ENCODE data around the gene HOXC4. TPM values are rescaled to one million over a fixed set of nuclear protein-coding genes. Genes with fewer than 3 reads are reported as not detected.

Gene HOXC4
- polyA plus RNA-seq, 4 donors, result 0.54 to 8.2 (median 1.1) TPM; not detected in 1

DNA sequence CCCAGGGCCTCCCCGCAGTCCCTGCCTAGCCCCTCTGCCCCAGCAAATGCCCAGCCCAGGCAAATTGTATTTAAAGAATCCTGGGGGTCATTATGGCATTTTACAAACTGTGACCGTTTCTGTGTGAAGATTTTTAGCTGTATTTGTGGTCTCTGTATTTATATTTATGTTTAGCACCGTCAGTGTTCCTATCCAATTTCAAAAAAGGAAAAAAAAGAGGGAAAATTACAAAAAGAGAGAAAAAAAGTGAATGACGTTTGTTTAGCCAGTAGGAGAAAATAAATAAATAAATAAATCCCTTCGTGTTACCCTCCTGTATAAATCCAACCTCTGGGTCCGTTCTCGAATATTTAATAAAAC, 23.2 kb upstream of the HOXC4 start:
- H3K27ac ChIP-seq (ENCODE audit: low read depth in 1 of 3, low read length in 2 of 3), result peak overlapping the region in 1 of 3 donors; percentile 58
- WGBS, 3 donors, result 48 to 52% (median 50%) methylated on average over 7 of the region's 7 CpGs
- FAIRE-seq, result no peak
- no peak for DNase-seq
- peaks cover 17 to 98% (median 41%) of the 10 kb centered on the region in 3 donors for H3K27me3 ChIP-seq (ENCODE audit: control insufficient read depth in 3 of 3, insufficient read depth in 3 of 3, low read length in 3 of 3)
- peaks cover 0 to 56% (median 4%) of the 10 kb centered on the region in 3 donors for H3K4me1 ChIP-seq (ENCODE audit: control insufficient read depth in 3 of 3, insufficient read depth in 2 of 3, low read depth in 1 of 3, low read length in 2 of 3)
- H3K4me3 ChIP-seq (ENCODE audit: low read depth in 1 of 3, low read length in 3 of 3), result no peak overlapping the region
- H3K36me3 ChIP-seq (ENCODE audit: control insufficient read depth in 3 of 3, insufficient read depth in 2 of 3, low read depth in 1 of 3, low read length in 3 of 3), result peaks cover 0 to 17% (median 0%) of the 10 kb centered on the region in 3 donors
- no peaks in the 10 kb centered on the region for H3K9me3 ChIP-seq (ENCODE audit: control insufficient read depth in 2 of 2, insufficient read depth in 1 of 2, low read depth in 1 of 2, low read length in 1 of 2)

DNA sequence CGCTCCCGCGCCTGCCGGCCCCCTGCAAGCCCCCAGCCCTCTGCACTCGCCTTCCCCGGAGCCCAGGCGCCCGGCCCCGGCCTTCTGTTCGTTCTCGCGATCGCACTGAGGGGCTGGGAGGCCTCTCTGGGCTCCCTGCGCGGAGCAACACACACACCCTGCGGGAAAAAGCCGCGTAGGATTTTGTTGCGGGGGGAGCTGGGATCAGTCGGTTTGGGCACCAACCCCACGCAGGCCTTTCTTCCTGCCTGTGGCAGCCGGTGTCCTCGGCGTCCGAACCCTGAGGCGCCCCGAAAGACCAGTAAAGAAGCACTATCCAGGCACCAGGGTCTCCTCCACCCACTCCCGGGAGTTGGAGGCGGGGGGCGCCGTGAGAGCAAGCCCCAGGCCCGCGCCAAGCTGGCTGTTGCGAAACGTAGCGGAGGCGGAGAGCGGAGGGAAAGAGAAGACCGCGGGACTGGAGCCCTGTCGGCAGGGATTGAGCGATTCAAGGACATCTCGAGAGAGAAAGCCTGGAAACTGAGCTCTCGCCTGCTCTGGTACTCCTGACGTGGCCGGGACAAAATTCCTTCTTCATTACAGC, 22.7 kb upstream of the HOXC4 start:
- 38 to 64% (median 49%) methylated on average over 44 to 46 of the region's 46 CpGs for WGBS, 3 donors
- Histone ChIP-seq H3K27ac (ENCODE audit: low read depth in 1 of 3, low read length in 2 of 3) (peak overlapping the region in 2 of 3 donors; percentile 58 to 68), H3K9me3 (ENCODE audit: control insufficient read depth in 2 of 2, insufficient read depth in 1 of 2, low read depth in 1 of 2, low read length in 1 of 2) (no peaks in the 10 kb centered on the region), H3K4me1 (ENCODE audit: control insufficient read depth in 3 of 3, insufficient read depth in 2 of 3, low read depth in 1 of 3, low read length in 2 of 3) (peaks cover 0 to 51% (median 4%) of the 10 kb centered on the region in 3 donors), H3K36me3 (ENCODE audit: control insufficient read depth in 3 of 3, insufficient read depth in 2 of 3, low read depth in 1 of 3, low read length in 3 of 3) (peaks cover 0 to 19% (median 0%) of the 10 kb centered on the region in 3 donors), H3K27me3 (ENCODE audit: control insufficient read depth in 3 of 3, insufficient read depth in 3 of 3, low read length in 3 of 3) (peaks cover 19 to 98% (median 39%) of the 10 kb centered on the region in 3 donors), H3K4me3 (ENCODE audit: low read depth in 1 of 3, low read length in 3 of 3) (no peak overlapping the region)
- DNase-seq, result no peak
- FAIRE-seq, result no peak

DNA sequence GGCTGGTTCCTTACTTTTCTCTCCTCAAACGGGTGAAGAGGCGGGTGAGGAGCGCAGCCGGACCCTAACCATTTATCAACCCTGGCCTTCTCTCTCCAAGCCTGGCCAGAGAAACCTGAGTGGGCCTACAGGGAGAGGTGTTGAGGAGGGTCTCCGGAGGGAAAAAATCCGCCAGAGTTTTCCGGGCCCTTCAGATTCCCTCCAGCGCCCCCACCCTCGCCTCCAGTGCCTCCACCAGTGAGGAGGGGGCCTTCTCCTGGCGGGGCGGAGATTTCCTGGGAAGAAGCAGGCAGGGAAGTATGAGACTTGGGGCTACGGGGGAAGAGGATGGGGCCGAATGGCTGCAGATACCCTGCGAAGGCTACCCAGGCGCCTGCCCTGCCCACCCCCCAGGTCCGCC, 22.2 kb upstream of the HOXC4 start:
- FAIRE-seq, result no peak
- peaks cover 19 to 98% (median 36%) of the 10 kb centered on the region in 3 donors for H3K27me3 ChIP-seq (ENCODE audit: control insufficient read depth in 3 of 3, insufficient read depth in 3 of 3, low read length in 3 of 3)
- DNase-seq, result no peak
- H3K36me3 ChIP-seq (ENCODE audit: control insufficient read depth in 3 of 3, insufficient read depth in 2 of 3, low read depth in 1 of 3, low read length in 3 of 3), result peaks cover 0 to 19% (median 0%) of the 10 kb centered on the region in 3 donors
- no peaks in the 10 kb centered on the region for H3K9me3 ChIP-seq (ENCODE audit: control insufficient read depth in 2 of 2, insufficient read depth in 1 of 2, low read depth in 1 of 2, low read length in 1 of 2)
- H3K4me1 ChIP-seq (ENCODE audit: control insufficient read depth in 3 of 3, insufficient read depth in 2 of 3, low read depth in 1 of 3, low read length in 2 of 3), result peaks cover 0 to 46% (median 4%) of the 10 kb centered on the region in 3 donors
- WGBS, 3 donors, result 61 to 76% (median 63%) methylated on average over 16 of the region's 16 CpGs
- peak overlapping the region in 2 of 3 donors; percentile 58 to 66 for H3K27ac ChIP-seq (ENCODE audit: low read depth in 1 of 3, low read length in 2 of 3)
- no peak overlapping the region for H3K4me3 ChIP-seq (ENCODE audit: low read depth in 1 of 3, low read length in 3 of 3)

DNA sequence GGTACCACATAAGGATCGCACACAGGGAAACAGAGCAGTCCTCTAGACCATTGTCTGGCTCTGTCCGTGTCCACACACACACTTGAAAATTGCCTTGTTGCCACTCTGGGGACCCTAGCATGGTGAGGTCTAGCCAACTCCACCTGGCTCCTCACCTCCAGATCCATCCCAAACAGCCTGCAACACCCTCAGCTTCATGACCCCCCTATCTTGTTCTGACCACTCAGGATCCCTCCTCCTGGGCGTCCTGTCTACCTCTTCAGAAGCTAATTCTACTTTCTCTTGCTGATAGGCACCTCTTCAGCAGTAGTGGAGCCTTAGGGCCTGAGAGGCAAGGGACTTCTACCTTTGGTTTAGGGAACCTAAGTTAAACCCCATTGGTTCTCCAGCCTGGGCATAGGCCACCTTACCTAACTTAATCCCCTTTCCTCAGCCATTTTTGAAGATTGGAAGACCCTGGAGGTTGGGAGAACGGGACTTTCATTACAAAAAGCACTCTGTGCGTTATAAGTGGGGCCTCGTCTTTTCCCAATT, 21.5 kb upstream of the HOXC4 start:
- Histone ChIP-seq H3K9me3 (ENCODE audit: control insufficient read depth in 2 of 2, insufficient read depth in 1 of 2, low read depth in 1 of 2, low read length in 1 of 2) (no peaks in the 10 kb centered on the region), H3K4me1 (ENCODE audit: control insufficient read depth in 3 of 3, insufficient read depth in 2 of 3, low read depth in 1 of 3, low read length in 2 of 3) (peaks cover 0 to 39% (median 0%) of the 10 kb centered on the region in 3 donors), H3K36me3 (ENCODE audit: control insufficient read depth in 3 of 3, insufficient read depth in 2 of 3, low read depth in 1 of 3, low read length in 3 of 3) (peaks cover 0 to 22% (median 0%) of the 10 kb centered on the region in 3 donors), H3K27ac (ENCODE audit: low read depth in 1 of 3, low read length in 2 of 3) (no peak overlapping the region), H3K27me3 (ENCODE audit: control insufficient read depth in 3 of 3, insufficient read depth in 3 of 3, low read length in 3 of 3) (peaks cover 19 to 98% (median 34%) of the 10 kb centered on the region in 3 donors), H3K4me3 (ENCODE audit: low read depth in 1 of 3, low read length in 3 of 3) (no peak overlapping the region)
- FAIRE-seq (no peak), DNase-seq (no peak)
- 32 to 41% (median 35%) methylated on average over 6 of the region's 6 CpGs for WGBS, 3 donors

DNA sequence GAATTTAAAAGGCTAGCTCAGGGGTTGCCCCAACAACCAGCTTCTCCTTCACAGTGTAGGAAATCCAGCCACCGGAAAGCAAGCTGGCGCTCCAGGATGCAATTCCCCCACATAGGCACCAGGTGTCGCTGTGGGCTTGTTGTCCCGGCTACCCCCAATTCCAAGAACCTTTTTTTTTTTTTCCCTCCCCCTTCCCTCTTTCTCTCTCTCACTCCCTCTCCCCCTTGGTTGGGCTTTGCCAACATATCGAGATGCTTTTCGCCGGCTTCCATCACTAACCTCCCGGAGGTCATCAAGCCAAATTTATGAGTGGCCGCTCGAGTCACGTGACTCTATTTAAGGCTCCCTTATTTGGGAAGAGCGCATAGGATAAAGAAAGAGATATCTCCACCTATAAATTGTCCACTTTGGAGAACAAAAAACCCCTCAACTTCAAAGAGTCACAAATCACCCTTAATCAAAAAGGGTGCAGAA, 21.0 kb upstream of the HOXC4 start, which contains the start of gene HOXC5:
TSS of gene HOXC5 (plus strand) at position 424 of the 474 bp plus-strand sequence. CDS start 73 bp downstream, outside the sequence.
- Histone ChIP-seq H3K36me3 (ENCODE audit: control insufficient read depth in 3 of 3, insufficient read depth in 2 of 3, low read depth in 1 of 3, low read length in 3 of 3) (peaks cover 0 to 22% (median 0%) of the 10 kb centered on the region in 3 donors), H3K9me3 (ENCODE audit: control insufficient read depth in 2 of 2, insufficient read depth in 1 of 2, low read depth in 1 of 2, low read length in 1 of 2) (no peaks in the 10 kb centered on the region), H3K27me3 (ENCODE audit: control insufficient read depth in 3 of 3, insufficient read depth in 3 of 3, low read length in 3 of 3) (peaks cover 19 to 98% (median 32%) of the 10 kb centered on the region in 3 donors), H3K4me1 (ENCODE audit: control insufficient read depth in 3 of 3, insufficient read depth in 2 of 3, low read depth in 1 of 3, low read length in 2 of 3) (peaks cover 0 to 34% (median 0%) of the 10 kb centered on the region in 3 donors), H3K27ac (ENCODE audit: low read depth in 1 of 3, low read length in 2 of 3) (peak within 1 kb of the TSS in 2 of 3 donors; percentile 39 to 46), H3K4me3 (ENCODE audit: low read depth in 1 of 3, low read length in 3 of 3) (peak within 1 kb of the TSS in 2 of 3 donors; percentile 10 to 36)
- WGBS, 3 donors, result 2 to 8% (median 3%) methylated on average over 12 of the region's 12 CpGs
- FAIRE-seq (no peak), DNase-seq (peak; percentile 62 to 82)

DNA sequence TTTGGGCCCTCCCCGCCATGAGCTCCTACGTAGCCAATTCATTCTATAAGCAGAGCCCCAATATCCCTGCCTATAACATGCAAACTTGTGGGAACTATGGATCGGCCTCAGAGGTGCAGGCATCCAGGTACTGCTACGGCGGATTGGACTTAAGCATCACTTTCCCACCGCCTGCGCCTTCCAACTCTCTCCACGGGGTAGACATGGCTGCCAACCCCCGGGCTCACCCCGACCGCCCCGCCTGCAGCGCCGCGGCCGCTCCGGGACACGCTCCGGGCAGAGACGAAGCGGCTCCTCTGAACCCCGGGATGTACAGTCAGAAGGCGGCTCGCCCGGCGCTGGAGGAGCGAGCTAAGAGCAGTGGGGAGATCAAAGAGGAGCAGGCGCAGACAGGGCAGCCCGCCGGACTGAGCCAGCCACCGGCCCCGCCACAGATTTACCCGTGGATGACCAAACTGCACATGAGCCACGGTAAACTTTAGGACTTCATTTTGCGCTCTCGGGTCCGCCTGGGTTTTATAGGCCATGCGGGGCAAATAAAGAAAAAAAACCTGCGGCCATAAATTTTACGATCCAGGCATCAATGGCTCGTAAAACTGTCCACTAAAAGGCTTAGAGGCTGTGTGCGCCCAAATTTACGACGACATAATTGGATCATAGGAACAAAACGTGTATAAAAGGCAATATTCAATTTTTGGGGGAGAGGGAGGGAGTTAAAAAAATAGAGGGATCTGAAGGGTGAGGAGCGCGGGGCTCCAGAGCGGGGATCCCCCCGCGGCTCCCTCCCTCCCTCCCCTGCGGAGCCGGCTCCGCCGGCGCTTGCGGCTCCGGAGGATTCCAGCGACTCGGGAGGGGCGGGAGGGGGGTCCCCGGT, 20.3 kb upstream of the HOXC4 start:
- peak; percentile 43 to 77 for DNase-seq
- WGBS, 3 donors, result 1 to 4% (median 3%) methylated on average over 53 to 61 of the region's 61 CpGs
- Histone ChIP-seq H3K27ac (ENCODE audit: low read depth in 1 of 3, low read length in 2 of 3) (peak overlapping the region in 2 of 3 donors; percentile 39 to 46), H3K27me3 (ENCODE audit: control insufficient read depth in 3 of 3, insufficient read depth in 3 of 3, low read length in 3 of 3) (peaks cover 19 to 98% (median 35%) of the 10 kb centered on the region in 3 donors), H3K4me3 (ENCODE audit: low read depth in 1 of 3, low read length in 3 of 3) (peak overlapping the region in 2 of 3 donors; percentile 10 to 36), H3K9me3 (ENCODE audit: control insufficient read depth in 2 of 2, insufficient read depth in 1 of 2, low read depth in 1 of 2, low read length in 1 of 2) (no peaks in the 10 kb centered on the region), H3K36me3 (ENCODE audit: control insufficient read depth in 3 of 3, insufficient read depth in 2 of 3, low read depth in 1 of 3, low read length in 3 of 3) (peaks cover 0 to 22% (median 0%) of the 10 kb centered on the region in 3 donors), H3K4me1 (ENCODE audit: control insufficient read depth in 3 of 3, insufficient read depth in 2 of 3, low read depth in 1 of 3, low read length in 2 of 3) (peaks cover 0 to 30% (median 0%) of the 10 kb centered on the region in 3 donors)
- FAIRE-seq, result no peak

DNA sequence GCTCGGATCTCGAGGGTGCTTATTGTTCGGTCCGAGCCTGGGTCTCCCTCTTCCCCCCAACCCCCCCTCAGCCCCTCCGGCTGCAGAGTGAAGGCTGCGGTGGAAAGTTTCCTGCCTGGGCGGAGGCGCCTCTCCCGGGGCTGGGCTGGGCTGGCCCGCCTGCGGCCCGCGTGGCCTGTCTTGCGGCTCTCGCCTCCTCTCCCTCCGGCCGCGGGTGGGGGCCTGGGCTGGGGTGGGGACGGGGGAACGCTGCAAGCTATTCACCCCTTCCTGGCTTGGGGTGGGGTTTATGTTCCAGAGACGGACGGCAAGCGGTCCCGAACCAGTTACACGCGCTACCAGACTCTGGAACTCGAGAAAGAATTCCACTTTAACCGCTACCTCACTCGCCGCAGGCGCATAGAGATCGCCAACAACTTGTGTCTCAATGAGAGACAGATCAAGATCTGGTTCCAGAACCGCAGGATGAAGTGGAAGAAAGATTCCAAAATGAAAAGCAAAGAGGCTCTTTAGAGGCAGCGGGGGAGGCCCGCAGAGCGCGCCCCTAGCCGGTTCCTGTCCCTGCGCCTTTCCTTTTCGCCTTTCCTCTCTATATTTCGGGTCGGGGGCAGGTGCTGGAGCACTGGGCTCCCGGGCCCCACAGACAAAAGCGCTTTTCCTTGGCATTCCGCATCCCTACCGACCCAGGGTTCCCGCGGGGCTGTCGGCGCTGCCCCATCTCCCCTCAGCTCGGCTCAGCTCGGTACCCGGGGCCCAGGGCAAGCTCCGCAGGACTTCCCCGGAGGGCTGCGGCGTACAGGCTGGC, 19.5 kb upstream of the HOXC4 start:
- DNase-seq (no peak), FAIRE-seq (no peak)
- 24 to 33% (median 24%) methylated on average over 52 to 57 of the region's 57 CpGs for WGBS, 3 donors
- Histone ChIP-seq H3K4me3 (ENCODE audit: low read depth in 1 of 3, low read length in 3 of 3) (peak overlapping the region in 2 of 3 donors; percentile 10 to 36), H3K27ac (ENCODE audit: low read depth in 1 of 3, low read length in 2 of 3) (no peak overlapping the region), H3K36me3 (ENCODE audit: control insufficient read depth in 3 of 3, insufficient read depth in 2 of 3, low read depth in 1 of 3, low read length in 3 of 3) (peaks cover 0 to 22% (median 0%) of the 10 kb centered on the region in 3 donors), H3K27me3 (ENCODE audit: control insufficient read depth in 3 of 3, insufficient read depth in 3 of 3, low read length in 3 of 3) (peaks cover 21 to 99% (median 31%) of the 10 kb centered on the region in 3 donors), H3K9me3 (ENCODE audit: control insufficient read depth in 2 of 2, insufficient read depth in 1 of 2, low read depth in 1 of 2, low read length in 1 of 2) (no peaks in the 10 kb centered on the region), H3K4me1 (ENCODE audit: control insufficient read depth in 3 of 3, insufficient read depth in 2 of 3, low read depth in 1 of 3, low read length in 2 of 3) (peaks cover 0 to 29% (median 0%) of the 10 kb centered on the region in 3 donors)

Data from small intestine (tissue), 7 donors.